T-cell (primary cell): Measurements from ENCODE around the gene SPATA9. TPM values are rescaled to one million over a fixed set of nuclear protein-coding genes. Genes with fewer than 3 reads are reported as not detected.

Experiments
- ATAC-seq, 4 experiments: fragments of 200-7000 bp in 3 of 4; fragments of 150-1000 bp in 1 of 4; cut with Tn5 transposase; replicated peaks in 1 of 4; 1 replicate in 3 of 4; 2 replicates in 1 of 4; pipeline ENCODE4 v1.10.0; 2021; ENCODE audit warnings: moderate library complexity in 3 of 4, mild to moderate bottlenecking in 2 of 4, moderate number of reproducible peaks in 1 of 4
- CTCF ChIA-PET, 2 donors: fragments of 300-600 bp; sonication (Branson Sonifier 250); formaldehyde crosslinking; loops; one replicate each; lab custom pipeline; 2022; ENCODE audit warnings: antibody characterized with exemption in 2 of 2; lab: Charles Lee
- POLR2A ChIA-PET, 2 donors: fragments of 300-600 bp; sonication (Branson Sonifier 250); formaldehyde crosslinking; loops; one replicate each; lab custom pipeline; 2022; ENCODE audit warnings: antibody characterized with exemption in 2 of 2; lab: Charles Lee
- DNase-seq, 35 experiments: peaks; one replicate each; pipeline versions ENCODE4 v3.0.0 to v3.0.0-alpha.2; 2013 to 2023
- H3K27ac ChIP-seq: one replicate; pipeline ENCODE4 v1.5.1; 2013; ENCODE audit warnings: low read length
- H3K27me3 ChIP-seq, 2 experiments: replicated peaks in 1 of 2; 1 replicate in 1 of 2; 2 replicates in 1 of 2; pipeline versions ENCODE4 v1.6.1 to v1.7.0; 2013; ENCODE audit warnings: low read length in 1 of 2, mixed read lengths in 1 of 2; ENCODE audit not compliant: control insufficient read depth in 2 of 2, insufficient read depth in 2 of 2; ENCODE audit errors: extremely low read depth in 1 of 2
- H3K36me3 ChIP-seq, 2 donors: 1 replicate in 1 of 2; 2 replicates in 1 of 2; pipeline versions ENCODE4 v1.6.1 to v1.7.0; 2013; ENCODE audit warnings: low read length in 1 of 2; ENCODE audit not compliant: control insufficient read depth in 2 of 2, insufficient read depth in 1 of 2; ENCODE audit errors: extremely low read depth in 1 of 2
- H3K4me1 ChIP-seq, 2 experiments: 1 replicate in 1 of 2; 2 replicates in 1 of 2; pipeline versions ENCODE4 v1.6.1 to v1.7.0; 2013; ENCODE audit warnings: low read length in 2 of 2, mixed read lengths in 1 of 2; ENCODE audit not compliant: insufficient read depth in 2 of 2, control insufficient read depth in 1 of 2; ENCODE audit errors: extremely low read depth in 1 of 2
- H3K4me3 ChIP-seq, 2 donors: 1 replicate in 1 of 2; 2 replicates in 1 of 2; pipeline versions ENCODE4 v1.5.1 to v1.7.0; 2013; ENCODE audit warnings: mild to moderate bottlenecking in 2 of 2, low read length in 1 of 2, moderate library complexity in 1 of 2; ENCODE audit not compliant: control insufficient read depth in 1 of 2; ENCODE audit errors: extremely low read depth in 1 of 2
- H3K9me3 ChIP-seq: 2 replicates; pipeline ENCODE4 v1.7.0; 2013
- H3K27ac Mint-ChIP-seq, 2 donors: one replicate each; pipeline ENCODE4 v1.8.0; 2020 to 2021; ENCODE audit warnings: mild to moderate bottlenecking in 2 of 2, mixed read lengths in 2 of 2
- H3K27me3 Mint-ChIP-seq, 2 donors: one replicate each; pipeline ENCODE4 v1.8.0; 2021 to 2022; ENCODE audit warnings: mixed read lengths in 2 of 2
- H3K36me3 Mint-ChIP-seq: one replicate; pipeline ENCODE4 v1.8.0; 2021; ENCODE audit warnings: mixed read lengths
- H3K4me1 Mint-ChIP-seq, 3 donors: one replicate each; pipeline ENCODE4 v1.8.0; 2020 to 2022; ENCODE audit warnings: mixed read lengths in 3 of 3, mild to moderate bottlenecking in 1 of 3
- H3K4me3 Mint-ChIP-seq, 3 donors: one replicate each; pipeline ENCODE4 v1.8.0; 2020 to 2022; ENCODE audit warnings: mild to moderate bottlenecking in 3 of 3, mixed read lengths in 3 of 3, moderate library complexity in 3 of 3
- H3K9me3 Mint-ChIP-seq, 3 donors: one replicate each; pipeline ENCODE4 v1.8.0; 2020 to 2022; ENCODE audit warnings: mixed read lengths in 3 of 3
- WGBS: methylation state at CpG from one replicate; pipeline ENCODE4 v1.1.5; 2013; ENCODE audit warnings: missing lambda C conversion rate; ENCODE audit not compliant: insufficient coverage; 5-methylcytosine and 5-hydroxymethylcytosine counted together
- total RNA-seq, 35 experiments: library from RNA in 6 of 35; stranded (reverse) in 6 of 35; fragments of 120-200 nt in 1 of 35; gene quantifications; one replicate each; pipeline versions ENCODE4 v1.2.1 to v1.2.4 and lab custom pipeline; 2013 to 2026

SPATA9 gene
- total RNA-seq, 5 donors from 2014 or later (not counting 1 experiment from before 2014, with no cell fraction given): not detected

DNA sequence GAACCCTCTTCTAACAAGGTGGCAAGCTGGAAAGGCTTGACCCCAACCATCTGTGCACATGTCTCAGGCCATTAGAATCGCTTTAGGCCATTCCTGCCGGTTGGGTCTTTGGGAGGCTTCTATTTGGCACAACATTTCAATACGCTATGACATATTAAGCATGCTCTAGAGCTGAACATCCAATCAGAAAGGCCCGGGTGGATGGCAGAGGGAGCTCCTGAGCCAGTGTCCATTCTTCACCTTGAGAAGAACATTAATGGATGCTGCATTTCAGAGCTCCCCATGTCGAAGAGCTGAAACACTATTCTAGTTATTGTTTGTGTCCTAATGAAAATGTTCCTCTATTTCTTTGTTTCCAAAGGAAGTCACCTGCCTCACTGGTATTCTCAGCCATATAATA lies 12.8 kb downstream of the SPATA9 start:
- Histone ChIP-seq H3K27me3 (no peaks in the 10 kb centered on the region), H3K4me1 (no peaks in the 10 kb centered on the region), H3K27ac (no peak overlapping the region), H3K4me3 (no peak overlapping the region), H3K9me3 (no peaks in the 10 kb centered on the region), H3K36me3 (no peaks in the 10 kb centered on the region)
- H3K4me3 Mint-ChIP-seq: no peak overlapping the region
- no peaks in the 10 kb centered on the region for H3K4me1 Mint-ChIP-seq
- H3K27me3 Mint-ChIP-seq: no peaks in the 10 kb centered on the region
- POLR2A ChIA-PET: interaction anchor here in 1 of 2 donors (0.6 kb wide), 1 partner anchor 63 kb away, joined by 3 read pairs; no protein-coding TSS in a partner anchor
- CTCF ChIA-PET: interaction anchor here in 1 of 2 donors (0.7 to 1.2 kb wide), 3 partner anchors 8 to 174 kb away, joined by 3 to 4 read pairs (median 3); partner anchors contain the start of gene RFESD
- ATAC-seq (no peak), DNase-seq (no peak)
- WGBS: 94% methylated on average over 2 of the region's 5 CpGs
- no peak overlapping the region for H3K27ac Mint-ChIP-seq
- H3K9me3 Mint-ChIP-seq: no peaks in the 10 kb centered on the region
- H3K36me3 Mint-ChIP-seq: no peaks in the 10 kb centered on the region

- POLR2A ChIA-PET: interaction anchor here in 1 of 2 donors (0.6 kb wide), 1 partner anchor 62 kb away, joined by 3 read pairs; no protein-coding TSS in a partner anchor
- H3K36me3 ChIP-seq: no peaks in the 10 kb centered on the region
- Mint-ChIP-seq H3K4me1 (no peaks in the 10 kb centered on the region), H3K27me3 (no peaks in the 10 kb centered on the region), H3K27ac (no peak overlapping the region), H3K9me3 (no peaks in the 10 kb centered on the region), H3K36me3 (no peaks in the 10 kb centered on the region), H3K4me3 (no peak overlapping the region)
- WGBS: 95% methylated on average over 3 of the region's 4 CpGs
- no peaks in the 10 kb centered on the region for H3K27me3 ChIP-seq
- no peak for DNase-seq
- CTCF ChIA-PET: no interaction called here
- H3K4me1 ChIP-seq: peaks cover 0 to under 1% of the 10 kb centered on the region in 2 experiments
- ATAC-seq: no peak
- H3K4me3 ChIP-seq: no peak overlapping the region
- H3K27ac ChIP-seq: no peak overlapping the region
- no peaks in the 10 kb centered on the region for H3K9me3 ChIP-seq
These were observed 13.3 kb downstream of the SPATA9 start for GRCh38 chr5:95669540-95669939.

GRCh38 chr5:95668728-95669127 lies 14.1 kb downstream of the SPATA9 start:
- WGBS: no CpG with 5 or more reads among the region's 1 CpG
- no peak for ATAC-seq
- peaks cover 0 to 3% (median 0%) of the 10 kb centered on the region in 3 donors for H3K4me1 Mint-ChIP-seq

DNA sequence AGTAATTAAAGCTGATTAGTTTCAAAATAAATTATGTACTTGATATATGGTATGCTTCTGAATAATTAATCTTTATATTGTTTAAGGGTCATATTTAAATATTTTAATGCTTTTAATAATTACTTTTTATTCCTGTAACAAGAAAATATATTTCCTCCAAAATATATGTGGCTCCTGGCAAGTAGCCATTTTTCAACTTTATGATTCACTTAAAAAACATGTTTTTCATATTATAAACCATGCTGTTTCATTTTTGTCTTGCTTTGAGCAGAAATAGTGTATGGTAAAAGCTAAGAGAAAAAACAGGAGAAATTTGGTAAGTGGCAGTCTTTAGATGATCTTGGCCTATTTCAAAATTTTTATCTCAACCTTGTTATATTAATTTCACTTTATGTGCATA lies 14.6 kb downstream of the SPATA9 start:
- ChIA-PET CTCF (no interaction called here), POLR2A (interaction anchor here in 1 of 2 donors (0.6 kb wide), 1 partner anchor 1178 kb away, joined by 5 read pairs; no protein-coding TSS in a partner anchor)
- DNase-seq (no peak), ATAC-seq (no peak)
- no peaks in the 10 kb centered on the region for H3K36me3 Mint-ChIP-seq
- Histone ChIP-seq H3K27me3 (no peaks in the 10 kb centered on the region), H3K9me3 (no peaks in the 10 kb centered on the region), H3K36me3 (no peaks in the 10 kb centered on the region), H3K4me1 (peaks cover 0 to 5% of the 10 kb centered on the region in 2 experiments), H3K4me3 (no peak overlapping the region), H3K27ac (no peak overlapping the region)
- H3K27ac Mint-ChIP-seq: no peak overlapping the region
- no peaks in the 10 kb centered on the region for H3K9me3 Mint-ChIP-seq
- H3K4me3 Mint-ChIP-seq: no peak overlapping the region
- H3K27me3 Mint-ChIP-seq: no peaks in the 10 kb centered on the region
- H3K4me1 Mint-ChIP-seq: peaks cover 0 to 3% (median 0%) of the 10 kb centered on the region in 3 donors

More at GRCh38 chr5:95668728-95669127, 14.1 kb downstream of the SPATA9 start:
- no peaks in the 10 kb centered on the region for H3K27me3 ChIP-seq
- H3K9me3 Mint-ChIP-seq: no peaks in the 10 kb centered on the region
- no peak for DNase-seq
- no peak overlapping the region for H3K4me3 ChIP-seq
- no peaks in the 10 kb centered on the region for H3K36me3 ChIP-seq
- no peak overlapping the region for H3K4me3 Mint-ChIP-seq
- H3K4me1 ChIP-seq: peaks cover 0 to 5% of the 10 kb centered on the region in 2 experiments
- POLR2A ChIA-PET: interaction anchor here in 1 of 2 donors (0.6 kb wide), 1 partner anchor 22 kb away, joined by 4 read pairs; no protein-coding TSS in a partner anchor
- no peak overlapping the region for H3K27ac ChIP-seq
- H3K9me3 ChIP-seq: no peaks in the 10 kb centered on the region
- no peaks in the 10 kb centered on the region for H3K27me3 Mint-ChIP-seq
- CTCF ChIA-PET: no interaction called here
- no peak overlapping the region for H3K27ac Mint-ChIP-seq
- H3K36me3 Mint-ChIP-seq: no peaks in the 10 kb centered on the region

DNA sequence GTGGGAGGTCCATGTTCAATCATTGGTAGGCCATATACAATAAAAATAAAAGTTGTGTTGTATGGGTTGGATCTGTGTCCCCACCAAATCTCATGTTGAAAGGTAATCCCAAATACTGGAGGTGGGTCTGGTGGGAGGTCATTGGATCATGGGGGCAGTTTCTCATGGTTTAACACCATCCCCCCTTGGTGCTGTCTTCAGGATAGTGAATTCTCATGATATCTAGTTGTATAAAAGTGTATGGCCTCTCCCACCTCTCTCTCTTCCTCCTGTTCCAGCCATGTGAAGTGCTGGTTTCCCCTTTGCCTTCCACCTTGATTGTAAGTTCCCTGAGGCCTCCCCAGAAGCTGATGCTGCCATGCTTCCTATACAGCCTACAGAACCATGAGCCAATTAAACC lies 15.1 kb downstream of the SPATA9 start:
- Mint-ChIP-seq H3K4me3 (no peak overlapping the region), H3K4me1 (peaks cover 0 to 3% (median 0%) of the 10 kb centered on the region in 3 donors), H3K27me3 (no peaks in the 10 kb centered on the region), H3K36me3 (no peaks in the 10 kb centered on the region), H3K27ac (no peak overlapping the region), H3K9me3 (no peaks in the 10 kb centered on the region)
- DNase-seq: no peak
- Histone ChIP-seq H3K9me3 (no peaks in the 10 kb centered on the region), H3K4me1 (peaks cover 0 to 5% of the 10 kb centered on the region in 2 experiments), H3K27ac (no peak overlapping the region), H3K4me3 (no peak overlapping the region), H3K36me3 (no peaks in the 10 kb centered on the region), H3K27me3 (no peaks in the 10 kb centered on the region)
- POLR2A ChIA-PET: no interaction called here
- ATAC-seq: no peak
- CTCF ChIA-PET: interaction anchor here (0.6 to 1.9 kb wide), 2 partner anchors 114 to 120 kb away, joined by 3 to 6 read pairs; no protein-coding TSS in a partner anchor

- H3K9me3 ChIP-seq: no peaks in the 10 kb centered on the region
- no peaks in the 10 kb centered on the region for H3K36me3 Mint-ChIP-seq
- DNase-seq (no peak), ATAC-seq (no peak)
- H3K27me3 ChIP-seq: no peaks in the 10 kb centered on the region
- no peak overlapping the region for H3K4me3 Mint-ChIP-seq
- no peaks in the 10 kb centered on the region for H3K9me3 Mint-ChIP-seq
- H3K36me3 ChIP-seq: no peaks in the 10 kb centered on the region
- H3K27ac Mint-ChIP-seq: no peak overlapping the region
- no peak overlapping the region for H3K4me3 ChIP-seq
- WGBS: no CpG with 5 or more reads among the region's 4 CpGs
- POLR2A ChIA-PET: no interaction called here
- CTCF ChIA-PET: interaction anchor here (0.5 to 1.9 kb wide), 6 partner anchors 114 to 1258 kb away, joined by 3 to 6 read pairs (median 3); no protein-coding TSS in a partner anchor
- peaks cover 0 to 5% of the 10 kb centered on the region in 2 experiments for H3K4me1 ChIP-seq
- H3K27ac ChIP-seq: no peak overlapping the region
- peaks cover 0 to 3% (median 0%) of the 10 kb centered on the region in 3 donors for H3K4me1 Mint-ChIP-seq
- no peaks in the 10 kb centered on the region for H3K27me3 Mint-ChIP-seq
These were observed 15.7 kb downstream of the SPATA9 start for GRCh38 chr5:95667061-95667618.
